HK-2 (cell line): Measurements from ENCODE around the gene ARSK.

Source experiments
- DNase-seq: peaks from one replicate; pipeline ENCODE4 v3.0.0-alpha.2; 2018; ENCODE audit not compliant: unreplicated experiment

ARSK gene

DNA sequence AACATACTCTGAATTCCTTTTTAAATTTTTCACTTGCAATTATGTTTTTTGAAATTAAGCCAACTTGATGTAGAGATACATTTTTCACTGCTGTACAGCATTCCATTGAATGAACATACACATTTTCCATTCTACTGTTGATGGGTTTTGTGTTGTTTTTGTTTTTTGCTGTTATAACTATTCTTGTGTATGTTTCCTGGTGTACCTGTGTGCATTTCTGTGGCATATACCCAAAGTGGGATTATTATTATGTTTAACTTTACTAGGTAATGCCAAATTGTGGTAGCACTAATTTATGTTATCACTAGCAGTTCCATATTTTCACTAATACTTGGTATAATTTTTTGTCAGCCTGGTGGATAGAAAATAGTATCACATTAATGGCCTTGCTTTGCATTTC, 94.4 kb downstream of the ARSK start:
- DNase-seq: no peak

DNA sequence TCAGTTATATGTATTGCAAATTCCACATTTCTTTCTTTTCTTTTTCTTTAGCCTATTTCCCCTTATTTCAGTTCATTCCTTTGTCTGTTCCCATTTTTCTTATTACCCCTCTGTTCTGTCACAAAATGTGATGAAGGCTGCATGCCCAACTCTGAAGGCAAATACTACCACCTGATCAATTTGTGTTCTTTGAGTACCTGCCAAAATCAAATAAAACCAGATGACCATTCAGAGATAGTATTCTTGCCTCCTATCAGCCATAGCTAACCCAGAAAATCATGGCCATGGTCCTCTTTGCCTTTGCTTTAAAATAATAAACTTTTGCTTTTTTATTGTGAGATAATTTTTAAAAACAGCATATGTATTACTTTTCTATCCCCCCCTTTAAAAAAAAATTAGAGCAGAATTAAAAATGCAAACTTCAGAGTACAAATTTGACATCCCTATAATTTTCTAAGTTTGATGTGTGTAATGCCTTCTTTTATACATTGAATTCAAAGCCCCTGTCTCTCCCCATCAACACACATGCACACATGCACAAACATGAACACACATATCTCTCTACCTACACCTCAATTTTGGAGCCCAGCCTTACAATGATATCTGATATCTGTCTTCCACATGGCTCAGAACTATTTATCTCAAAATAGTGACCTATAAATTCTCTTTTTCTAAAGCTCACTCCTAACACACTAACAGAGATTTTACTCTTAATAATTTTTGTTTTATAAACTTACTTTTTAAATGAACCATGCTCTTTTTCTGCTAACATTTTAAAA, 95.1 kb downstream of the ARSK start:
- DNase-seq: no peak

DNA sequence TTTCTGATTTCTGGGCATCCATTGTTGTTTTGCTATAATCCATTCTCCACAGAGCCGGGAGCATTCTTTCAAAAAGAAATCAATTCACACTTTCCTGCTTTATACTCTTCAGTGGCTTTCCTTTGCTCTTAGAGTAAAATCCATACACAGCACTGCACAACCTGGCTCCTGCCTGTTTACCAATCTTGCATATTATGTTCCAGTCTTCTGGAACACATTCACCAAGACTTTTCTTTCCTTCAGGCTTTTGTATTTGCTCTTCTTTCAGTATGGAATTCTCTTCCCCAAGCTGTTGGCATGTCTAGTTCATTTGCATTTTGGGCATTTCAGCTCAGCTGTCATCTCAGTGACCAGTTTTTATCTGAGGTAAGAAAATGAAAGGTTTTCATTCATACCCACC, 97.9 kb downstream of the ARSK start:
- no peak for DNase-seq

DNA sequence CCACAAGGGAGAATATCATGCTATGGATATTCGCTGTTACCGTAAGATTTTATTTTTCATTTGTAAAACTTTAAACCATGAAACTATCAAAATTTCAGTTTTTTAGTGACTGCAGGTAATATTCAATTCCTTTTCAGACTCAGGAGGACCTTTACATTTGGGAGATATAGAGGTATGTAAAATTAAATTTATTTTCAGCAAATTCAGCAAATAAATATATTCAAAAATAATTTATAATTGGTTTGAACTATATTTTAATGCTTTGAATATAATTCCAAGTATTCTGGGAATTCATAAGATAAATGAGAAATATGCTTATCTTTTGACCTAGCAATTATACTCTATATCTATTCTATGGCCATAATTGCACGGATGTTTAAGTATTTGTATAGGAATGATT, 99.3 kb downstream of the ARSK start:
- DNase-seq: no peak
